HEK293T (cell line): Measurements from ENCODE around the gene ABCC2.

Source experiments
- ARNT ChIP-seq: fragments of 450-650 bp; IDR thresholded peaks from 2 replicates; pipeline ENCODE4 v1.6.1; 2017; ENCODE audit warnings: mild to moderate bottlenecking
- BHLHE40 ChIP-seq: fragments of 450-650 bp; IDR thresholded peaks from 2 replicates; pipeline ENCODE4 v1.6.1; 2016; ENCODE audit warnings: mild to moderate bottlenecking, moderate library complexity, borderline replicate concordance
- ELF4 ChIP-seq: fragments of 450-650 bp; IDR thresholded peaks from 2 replicates; pipeline ENCODE4 v1.6.1; 2017; ENCODE audit warnings: antibody characterized with exemption
- FOXM1 ChIP-seq: fragments of 450-650 bp; IDR thresholded peaks from 2 replicates; pipeline ENCODE4 v1.6.1; 2017; ENCODE audit warnings: mild to moderate bottlenecking, borderline replicate concordance
- PKNOX1 ChIP-seq: fragments of 450-650 bp; IDR thresholded peaks from 2 replicates; pipeline ENCODE4 v1.6.1; 2016
- SP1 ChIP-seq: fragments of 450-650 bp; IDR thresholded peaks from 2 replicates; pipeline ENCODE4 v1.6.1; 2017
- ZNF384 ChIP-seq: fragments of 450-650 bp; IDR thresholded peaks from 2 replicates; pipeline ENCODE4 v1.6.1; 2016

GRCh38 chr10:99787782-99788445 lies 5.5 kb downstream of the ABCC2 start:
- TF ChIP-seq ZNF384 (no peak), PKNOX1 (no peak), SP1 (no peak), FOXM1 (no peak), ELF4 (no peak), BHLHE40 (no peak), ARNT (no peak)
